SK-N-MC (cell line): Measurements from ENCODE around the gene TRAF3.

Experiments
- DNase-seq: peaks from one replicate; pipeline ENCODE4 v3.0.0-alpha.2; 2011; ENCODE audit warnings: low read depth, low spot score
- H3K27ac ChIP-seq: fragments of 200-600 bp; sonication (generic); 2 replicates; pipeline ENCODE4 v1.5.1; 2016; ENCODE audit warnings: mixed run types
- H3K36me3 ChIP-seq: fragments of 200-600 bp; sonication (generic); 2 replicates; pipeline ENCODE4 v1.6.1; 2017; ENCODE audit warnings: antibody characterized with exemption, low read length, mixed read lengths; ENCODE audit not compliant: insufficient read depth
- H3K4me3 ChIP-seq: fragments of 200-600 bp; sonication (generic); 2 replicates; pipeline ENCODE4 v1.5.1; 2016
- H3K9ac ChIP-seq: fragments of 200-600 bp; sonication (generic); 2 replicates; pipeline ENCODE4 v1.8.0; 2017; ENCODE audit warnings: mixed run types, mixed read lengths; ENCODE audit not compliant: insufficient read length
- H3K9me3 ChIP-seq: fragments of 200-600 bp; sonication (generic); 2 replicates; pipeline ENCODE4 v1.6.1; 2017; ENCODE audit warnings: low read depth, mild to moderate bottlenecking, antibody characterized with exemption, low read length, moderate library complexity, mixed read lengths
- EZH2 ChIP-seq: fragments of 200-600 bp; sonication (generic); IDR thresholded peaks from one replicate; pipeline ENCODE4 v1.6.1; 2017; ENCODE audit warnings: antibody characterized with exemption
- FOXP2 ChIP-seq: optimal IDR thresholded peaks from 2 replicates; pipeline ENCODE3; 2011; ENCODE audit warnings: mild to moderate bottlenecking, moderate library complexity; ENCODE audit not compliant: insufficient read depth; ENCODE audit errors: extremely low read length, control extremely low read depth
- POLR2AphosphoS5 ChIP-seq: IDR thresholded peaks from 2 replicates; pipeline ENCODE4 v1.6.1; 2012; ENCODE audit warnings: mild to moderate bottlenecking, low read depth, low read length, borderline replicate concordance

TRAF3 gene, protein sequence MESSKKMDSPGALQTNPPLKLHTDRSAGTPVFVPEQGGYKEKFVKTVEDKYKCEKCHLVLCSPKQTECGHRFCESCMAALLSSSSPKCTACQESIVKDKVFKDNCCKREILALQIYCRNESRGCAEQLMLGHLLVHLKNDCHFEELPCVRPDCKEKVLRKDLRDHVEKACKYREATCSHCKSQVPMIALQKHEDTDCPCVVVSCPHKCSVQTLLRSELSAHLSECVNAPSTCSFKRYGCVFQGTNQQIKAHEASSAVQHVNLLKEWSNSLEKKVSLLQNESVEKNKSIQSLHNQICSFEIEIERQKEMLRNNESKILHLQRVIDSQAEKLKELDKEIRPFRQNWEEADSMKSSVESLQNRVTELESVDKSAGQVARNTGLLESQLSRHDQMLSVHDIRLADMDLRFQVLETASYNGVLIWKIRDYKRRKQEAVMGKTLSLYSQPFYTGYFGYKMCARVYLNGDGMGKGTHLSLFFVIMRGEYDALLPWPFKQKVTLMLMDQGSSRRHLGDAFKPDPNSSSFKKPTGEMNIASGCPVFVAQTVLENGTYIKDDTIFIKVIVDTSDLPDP

DNA sequence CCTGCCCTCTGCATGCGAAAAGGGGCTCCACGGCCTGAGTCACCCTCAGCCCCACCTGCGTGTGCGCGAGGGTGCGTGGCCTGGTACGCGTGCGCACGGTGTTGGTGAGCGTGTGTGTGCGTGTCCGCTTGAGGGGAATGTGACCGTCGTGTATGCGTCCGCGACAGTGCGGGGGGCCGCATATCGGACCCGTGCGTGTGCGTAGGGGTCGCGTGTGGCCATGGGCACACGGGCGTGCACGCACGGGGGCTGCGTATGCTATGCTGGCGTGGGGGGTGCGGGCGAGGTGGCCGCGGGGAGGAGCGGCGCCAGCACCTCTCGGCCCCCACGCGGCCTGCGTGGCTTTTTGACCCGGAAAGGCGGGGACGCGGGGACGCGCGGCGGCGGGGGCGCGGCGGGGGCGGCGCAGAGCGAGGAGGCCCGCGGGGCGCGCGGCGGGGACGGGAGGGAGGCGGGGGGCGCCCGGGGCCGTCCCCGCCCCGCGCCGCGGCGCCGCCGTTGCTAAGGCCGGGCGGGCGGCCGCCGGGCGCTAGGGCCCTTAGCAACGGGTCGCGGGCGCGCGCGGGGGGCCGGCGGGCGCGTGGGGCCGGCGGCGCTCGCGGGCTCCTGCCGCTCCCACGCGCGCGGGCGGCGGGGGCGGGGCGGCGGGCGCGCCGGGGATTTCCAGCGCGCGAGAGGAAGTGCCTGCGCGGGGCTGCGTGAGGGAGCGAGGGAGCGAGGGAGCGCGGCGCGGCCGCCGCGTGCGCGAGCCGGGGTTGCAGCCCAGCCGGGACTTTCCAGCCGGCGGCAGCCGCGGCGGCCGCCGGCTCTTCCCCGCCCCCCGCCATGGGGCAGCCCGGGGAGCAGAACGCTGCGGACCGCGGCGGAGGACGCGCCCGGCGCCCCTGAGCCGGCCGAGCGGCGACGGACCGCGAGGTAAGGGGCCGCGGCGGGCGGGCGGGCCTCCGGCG, at the start of gene TRAF3:
Gene TRAF3, plus strand, starts transcription at position 689 of the 950 bp plus-strand sequence. CDS start 92,753 bp downstream, outside the sequence.
- H3K36me3 ChIP-seq, result no peaks in the 10 kb centered on the region; the same call in 1 of the 2 replicates
- TF ChIP-seq POLR2AphosphoS5 (no peak), EZH2 (no peak), FOXP2 (no peak)
- no peak for DNase-seq
- H3K9ac ChIP-seq, result peak within 1 kb of the TSS; percentile 92
- peak within 1 kb of the TSS; percentile 95 for H3K4me3 ChIP-seq
- no peaks in the 10 kb centered on the region for H3K9me3 ChIP-seq
- peak within 1 kb of the TSS; percentile 74 for H3K27ac ChIP-seq

DNA sequence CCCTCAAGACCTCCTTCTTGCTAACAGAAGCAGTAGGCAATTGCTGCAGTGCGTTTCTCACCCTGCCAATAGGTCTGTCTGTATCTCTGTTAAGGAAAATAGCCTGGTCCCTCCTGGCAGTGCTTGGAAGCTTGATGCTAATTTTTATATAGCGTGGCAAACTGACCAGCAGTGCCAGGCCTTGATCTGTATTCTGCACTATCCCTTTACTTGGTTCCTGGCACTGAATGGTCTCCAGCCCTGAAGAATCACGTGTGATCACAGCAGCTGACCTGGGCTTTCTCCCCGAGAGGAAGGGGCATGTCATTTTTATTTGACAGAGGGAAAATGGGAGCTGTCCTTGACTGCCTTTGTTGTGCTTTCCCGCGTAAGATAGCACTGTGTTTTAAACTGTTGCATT, 48.7 kb upstream of the TRAF3 start:
- Histone ChIP-seq H3K36me3 (peaks cover 95% of the 10 kb centered on the region), H3K9me3 (no peaks in the 10 kb centered on the region), H3K4me3 (no peak overlapping the region), H3K9ac (no peak overlapping the region), H3K27ac (peak overlapping the region; percentile 48)
- TF ChIP-seq EZH2, result no peak
- no peak for TF ChIP-seq POLR2AphosphoS5
- no peak for TF ChIP-seq FOXP2
- no peak for DNase-seq

DNA sequence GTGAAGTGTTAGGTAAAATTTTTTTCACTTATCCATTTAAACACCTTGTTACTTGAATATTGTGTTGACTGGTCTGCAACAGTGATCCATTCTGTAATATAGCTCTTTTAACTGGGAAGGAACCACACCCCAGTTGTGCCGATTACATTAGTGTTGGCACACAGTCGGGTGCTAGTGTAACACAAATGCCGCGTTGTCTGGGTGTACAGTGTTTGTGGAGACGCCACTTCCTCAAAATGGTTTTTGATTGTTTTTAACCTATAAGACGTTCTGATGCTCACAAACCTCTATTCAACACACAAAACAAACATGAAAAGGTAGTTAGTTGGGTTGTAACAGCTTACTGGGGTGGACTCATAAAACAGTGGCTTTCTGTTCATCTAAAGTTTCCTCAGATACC, 48.0 kb upstream of the TRAF3 start:
- no peak overlapping the region for H3K4me3 ChIP-seq
- no peak for DNase-seq
- H3K36me3 ChIP-seq, result peaks cover 90% of the 10 kb centered on the region
- TF ChIP-seq FOXP2 (no peak), POLR2AphosphoS5 (no peak), EZH2 (no peak)
- peak overlapping the region; percentile 48 for H3K27ac ChIP-seq
- H3K9ac ChIP-seq, result no peak overlapping the region
- H3K9me3 ChIP-seq, result no peaks in the 10 kb centered on the region

DNA sequence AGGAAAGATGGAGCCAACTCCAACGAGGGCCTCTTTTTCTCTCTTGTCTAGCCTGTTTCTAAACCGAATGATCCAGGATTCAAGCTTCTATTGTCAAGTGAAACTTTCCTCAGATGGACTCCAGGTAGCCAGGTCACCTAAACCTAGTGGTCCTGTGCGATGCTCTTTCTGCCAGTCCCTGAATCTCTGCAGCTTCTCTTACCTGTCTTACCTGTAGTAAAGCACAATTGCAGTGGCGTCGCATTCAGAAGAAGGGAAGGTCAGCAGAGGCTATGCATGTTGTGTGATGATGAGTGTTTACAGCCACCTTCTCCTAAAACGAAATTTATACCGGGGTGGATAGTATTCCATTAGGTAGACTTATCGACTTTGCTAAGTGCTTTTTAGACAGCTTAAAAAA, 47.4 kb upstream of the TRAF3 start:
- H3K9me3 ChIP-seq, result no peaks in the 10 kb centered on the region
- no peak for TF ChIP-seq POLR2AphosphoS5
- no peak for TF ChIP-seq EZH2
- no peak for TF ChIP-seq FOXP2
- no peak overlapping the region for H3K9ac ChIP-seq
- H3K4me3 ChIP-seq, result no peak overlapping the region
- DNase-seq, result no peak
- peaks cover 85% of the 10 kb centered on the region for H3K36me3 ChIP-seq
- H3K27ac ChIP-seq, result peak overlapping the region; percentile 49

DNA sequence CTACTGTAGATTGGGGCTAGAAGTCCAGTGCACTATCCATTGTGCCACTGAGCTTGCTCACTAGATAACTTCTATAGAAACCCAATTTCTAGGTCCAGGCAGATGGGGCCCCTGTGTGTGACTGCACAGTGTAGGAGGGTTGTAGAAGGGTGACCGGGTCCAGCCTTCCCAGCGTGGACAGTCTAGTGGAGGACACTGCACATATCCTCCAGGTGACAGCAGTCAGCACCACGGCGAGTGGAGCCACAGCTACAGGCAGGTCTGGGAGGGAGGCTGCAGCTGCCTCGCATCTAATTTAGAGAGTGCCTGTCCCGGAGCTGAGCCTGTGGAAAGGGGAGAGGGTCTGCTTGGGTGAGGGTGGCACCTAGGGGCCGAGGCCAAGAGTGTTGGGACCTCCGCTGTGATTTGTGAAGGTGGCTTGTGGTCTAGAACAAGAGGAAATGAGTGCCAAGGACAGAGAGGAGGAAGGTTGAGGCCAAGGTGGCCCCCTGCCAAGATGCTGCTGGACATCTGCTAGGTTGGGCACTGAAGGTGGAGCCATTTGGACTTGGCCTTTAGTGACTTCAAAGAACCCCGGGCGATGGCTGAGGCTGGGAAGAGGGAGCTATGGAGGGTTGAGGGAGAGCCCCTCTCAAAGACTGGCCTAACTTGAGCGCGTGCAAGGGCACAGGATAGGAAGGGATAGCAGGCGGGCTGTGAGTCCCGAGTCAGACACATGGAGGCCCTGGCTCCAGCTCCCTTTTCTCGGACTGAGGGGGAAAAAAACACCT, 46.0 kb upstream of the TRAF3 start:
- Histone ChIP-seq H3K4me3 (no peak overlapping the region), H3K36me3 (peaks cover 77% of the 10 kb centered on the region), H3K27ac (0 out of 2 replicates have a peak overlapping the region, but pooled peaks have one; percentile 32), H3K9ac (no peak overlapping the region), H3K9me3 (no peaks in the 10 kb centered on the region)
- no peak for TF ChIP-seq POLR2AphosphoS5
- TF ChIP-seq EZH2, result no peak
- no peak for TF ChIP-seq FOXP2
- no peak for DNase-seq

DNA sequence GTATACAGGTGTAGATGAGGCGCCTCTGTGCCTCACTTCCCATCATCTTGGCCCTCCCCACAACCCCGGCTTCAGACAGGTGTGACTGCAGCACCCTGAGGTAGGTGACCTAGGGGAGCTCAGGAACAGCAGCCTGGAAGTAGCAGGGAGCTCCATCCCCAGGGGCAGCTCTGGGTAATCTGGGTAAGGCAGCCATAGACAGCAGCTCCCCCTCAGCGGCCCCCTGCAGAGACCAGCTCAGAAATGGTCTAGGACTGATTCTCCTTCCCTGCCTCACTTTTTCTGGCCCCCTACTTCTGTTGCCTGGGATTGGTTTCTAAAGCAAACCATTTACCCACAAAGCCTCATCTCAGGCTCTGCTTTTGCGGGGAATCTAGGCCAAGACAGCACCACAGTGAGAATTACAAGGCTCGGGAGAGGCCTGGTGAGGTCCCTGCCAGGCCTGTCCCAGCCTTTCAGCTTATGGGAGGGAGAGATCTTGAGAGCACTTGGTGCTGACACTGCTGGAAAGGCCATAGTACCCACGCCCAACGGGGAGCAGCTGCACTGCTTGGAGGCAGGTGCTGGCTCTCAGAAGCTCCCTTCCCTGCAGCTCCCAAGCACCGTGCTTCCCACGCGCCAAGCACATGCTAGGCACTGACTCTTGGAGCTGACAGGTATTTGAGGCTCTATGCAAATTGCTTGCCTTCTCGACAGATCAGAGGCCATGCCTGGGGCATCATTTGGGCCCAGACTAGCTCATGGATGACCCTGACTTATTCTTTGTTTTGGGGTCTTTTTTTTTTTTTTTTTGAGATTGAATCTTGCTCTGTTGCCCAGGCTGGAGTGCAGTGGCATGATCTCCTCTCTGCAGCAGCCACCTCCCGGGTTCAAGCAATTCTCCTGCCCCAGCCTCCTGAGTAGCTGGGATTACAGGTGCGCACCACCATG, 45.1 kb upstream of the TRAF3 start:
- TF ChIP-seq EZH2 (no peak), FOXP2 (no peak), POLR2AphosphoS5 (no peak)
- H3K27ac ChIP-seq, result peak overlapping the region; percentile 7; the same call in 1 of the 2 replicates
- no peak for DNase-seq
- no peak overlapping the region for H3K4me3 ChIP-seq
- no peak overlapping the region for H3K9ac ChIP-seq
- H3K9me3 ChIP-seq, result no peaks in the 10 kb centered on the region
- peaks cover 78% of the 10 kb centered on the region for H3K36me3 ChIP-seq

DNA sequence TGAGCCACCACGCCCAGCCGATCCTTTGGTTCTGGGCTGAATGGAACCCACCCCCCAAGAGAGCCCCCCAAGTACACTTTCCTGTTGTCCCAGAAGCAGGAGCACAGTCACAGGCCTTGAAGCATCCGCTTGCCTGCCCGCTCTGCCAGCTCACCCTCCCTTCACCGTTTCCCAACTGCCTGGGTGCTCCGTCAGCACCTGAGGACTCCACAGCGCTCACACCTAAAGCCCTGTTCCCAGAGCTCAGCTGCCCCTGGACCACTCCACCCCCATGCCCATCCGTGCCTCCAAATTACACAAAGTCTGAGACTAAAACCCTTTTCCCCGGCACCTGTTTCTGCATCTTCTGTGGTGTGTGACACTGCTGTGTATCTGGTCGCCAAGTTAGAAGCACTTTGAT, 44.3 kb upstream of the TRAF3 start:
- H3K9ac ChIP-seq, result no peak overlapping the region
- H3K4me3 ChIP-seq, result no peak overlapping the region
- H3K9me3 ChIP-seq, result no peaks in the 10 kb centered on the region
- no peak for DNase-seq
- no peak overlapping the region for H3K27ac ChIP-seq
- H3K36me3 ChIP-seq, result peaks cover 78% of the 10 kb centered on the region
- no peak for TF ChIP-seq EZH2
- no peak for TF ChIP-seq POLR2AphosphoS5
- TF ChIP-seq FOXP2, result no peak
